ENCODE measurements around the gene HDAC4. TPM values are rescaled to one million over a fixed set of nuclear protein-coding genes. Genes with fewer than 3 reads are reported as not detected.

Gene HDAC4
- total and polyA plus RNA-seq, 4 donors: 2.9 to 37.2 (median 4.4) TPM

DNA sequence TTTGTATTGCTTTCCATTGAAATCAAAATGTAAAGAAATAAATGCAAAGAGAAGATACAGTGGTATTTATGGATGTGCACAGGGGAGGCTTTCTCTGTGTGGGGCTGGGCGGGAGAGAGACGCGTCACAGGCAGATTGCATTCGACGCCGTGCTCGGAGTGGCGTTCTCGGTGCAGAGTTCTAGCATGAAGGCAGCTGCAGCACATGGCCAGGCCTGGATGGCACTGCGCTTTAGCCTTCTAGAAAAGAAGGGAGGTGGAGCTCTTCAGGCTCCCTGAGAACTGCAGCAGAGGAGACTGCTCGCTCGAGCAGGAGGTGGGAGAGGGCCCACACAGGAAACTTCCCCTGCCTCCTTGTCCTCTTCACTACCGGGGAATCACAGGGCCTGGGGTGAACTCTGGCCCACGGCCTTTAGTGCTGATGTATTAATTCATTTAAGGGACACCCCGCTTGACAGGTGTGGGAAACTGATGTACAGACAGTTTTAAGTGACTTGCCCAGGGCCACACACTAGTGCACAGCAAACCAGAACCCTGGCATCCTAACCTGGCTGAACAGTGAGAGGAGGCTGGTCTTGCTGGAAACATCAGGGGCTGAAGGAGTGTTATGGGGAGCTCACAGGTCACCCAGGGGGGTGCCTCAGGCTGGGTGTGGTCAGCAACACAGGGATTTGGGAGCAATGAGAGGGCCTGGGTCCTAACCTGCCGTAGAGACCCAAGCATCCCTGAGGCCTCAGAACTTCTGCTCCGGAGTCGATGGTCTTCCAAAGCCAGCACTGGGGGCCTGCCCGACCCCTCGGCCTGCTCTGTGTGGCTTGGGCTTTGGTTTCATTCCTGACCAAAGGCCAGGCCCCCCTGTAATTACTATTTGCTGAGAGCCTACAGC is 199.9 kb downstream of the HDAC4 start (continued):
- no peak for TF ChIP-seq CTCF (IDR thresholded peaks at IDR 0.05; ENCODE audit: low read depth, low read length, missing input control)
- no peak for TF ChIP-seq EGR1 (IDR thresholded peaks at IDR 0.05; ENCODE audit: low read depth in 2 of 2)
- no peak for TF ChIP-seq SP1 (IDR thresholded peaks at IDR 0.05)

DNA sequence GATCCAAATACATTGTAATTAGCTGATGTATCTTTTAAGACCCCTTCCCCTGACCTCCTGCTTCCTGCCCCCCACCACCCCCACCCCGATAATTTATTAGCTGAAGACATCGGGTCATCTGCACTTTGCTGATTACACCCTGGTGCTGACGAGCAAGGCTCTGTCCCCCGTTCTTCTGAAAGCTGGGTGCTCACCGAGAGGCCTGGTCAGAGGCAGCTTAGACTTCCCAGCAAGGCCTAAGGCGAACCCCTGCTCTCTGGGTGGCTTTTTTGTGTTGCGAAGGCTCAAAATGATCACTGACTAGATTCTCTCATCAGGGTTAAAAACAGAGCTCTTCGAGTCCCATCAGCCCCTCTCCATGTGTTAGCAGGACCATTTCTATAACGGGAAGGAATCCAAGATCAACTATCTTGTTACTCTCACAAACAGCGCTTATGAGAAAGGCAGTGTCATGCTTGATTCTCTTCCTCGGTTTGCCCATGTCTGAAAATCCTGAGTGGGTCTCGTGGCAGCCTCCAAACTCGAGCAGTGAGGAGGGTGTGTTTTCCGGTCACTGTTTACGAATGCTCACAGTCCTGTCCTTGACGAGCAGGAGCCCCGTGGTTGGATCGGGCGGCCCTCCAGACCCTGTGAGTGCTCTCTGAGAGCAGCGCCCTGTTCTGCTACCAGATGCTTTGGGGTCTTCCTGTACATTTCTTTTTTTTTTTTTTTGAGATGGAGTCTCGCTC is 201.6 kb downstream of the HDAC4 start:
- Histone ChIP-seq H3K4me1 (ENCODE audit: control insufficient read depth in 4 of 4, insufficient read depth in 4 of 4, low read length in 3 of 4) (no peaks in the 10 kb centered on the region), H3K27me3 (ENCODE audit: control insufficient read depth in 4 of 4, insufficient read depth in 4 of 4, low read length in 3 of 4) (no peaks in the 10 kb centered on the region), H3K9ac (ENCODE audit: low read depth in 1 of 2, low read length in 2 of 2) (no peak overlapping the region), H3K36me3 (ENCODE audit: control insufficient read depth in 4 of 4, insufficient read depth in 3 of 4, low read depth in 1 of 4, low read length in 3 of 4) (peaks cover 0 to 14% (median 2%) of the 10 kb centered on the region in 4 donors), H3K27ac (ENCODE audit: low read depth in 1 of 2, low read length in 2 of 2) (no peak overlapping the region), H3K4me3 (ENCODE audit: low read depth in 1 of 3, low read length in 3 of 3) (no peak overlapping the region), H3K9me3 (ENCODE audit: control insufficient read depth in 4 of 4, low read length in 3 of 4) (no peaks in the 10 kb centered on the region)
- no peak for TF ChIP-seq HNF4G (IDR thresholded peaks at IDR 0.05)
- no peak for TF ChIP-seq FOXA1 (IDR thresholded peaks at IDR 0.05)
- TF ChIP-seq EGR1 (IDR thresholded peaks at IDR 0.05; ENCODE audit: low read depth in 2 of 2): no peak
- no peak for TF ChIP-seq RAD21 (IDR thresholded peaks at IDR 0.05)
- no peak for TF ChIP-seq JUND (IDR thresholded peaks at IDR 0.05)
- TF ChIP-seq FOXA2 (IDR thresholded peaks at IDR 0.05): no peak
- TF ChIP-seq CTCF (IDR thresholded peaks at IDR 0.05; ENCODE audit: low read depth, low read length, missing input control): no peak
- TF ChIP-seq MAX (IDR thresholded peaks at IDR 0.05): no peak
- no peak for TF ChIP-seq YY1 (IDR thresholded peaks at IDR 0.05)
- TF ChIP-seq ATF3 (IDR thresholded peaks at IDR 0.05): no peak
- no peak for TF ChIP-seq SP1 (IDR thresholded peaks at IDR 0.05)
- TF ChIP-seq, protein P1, sequence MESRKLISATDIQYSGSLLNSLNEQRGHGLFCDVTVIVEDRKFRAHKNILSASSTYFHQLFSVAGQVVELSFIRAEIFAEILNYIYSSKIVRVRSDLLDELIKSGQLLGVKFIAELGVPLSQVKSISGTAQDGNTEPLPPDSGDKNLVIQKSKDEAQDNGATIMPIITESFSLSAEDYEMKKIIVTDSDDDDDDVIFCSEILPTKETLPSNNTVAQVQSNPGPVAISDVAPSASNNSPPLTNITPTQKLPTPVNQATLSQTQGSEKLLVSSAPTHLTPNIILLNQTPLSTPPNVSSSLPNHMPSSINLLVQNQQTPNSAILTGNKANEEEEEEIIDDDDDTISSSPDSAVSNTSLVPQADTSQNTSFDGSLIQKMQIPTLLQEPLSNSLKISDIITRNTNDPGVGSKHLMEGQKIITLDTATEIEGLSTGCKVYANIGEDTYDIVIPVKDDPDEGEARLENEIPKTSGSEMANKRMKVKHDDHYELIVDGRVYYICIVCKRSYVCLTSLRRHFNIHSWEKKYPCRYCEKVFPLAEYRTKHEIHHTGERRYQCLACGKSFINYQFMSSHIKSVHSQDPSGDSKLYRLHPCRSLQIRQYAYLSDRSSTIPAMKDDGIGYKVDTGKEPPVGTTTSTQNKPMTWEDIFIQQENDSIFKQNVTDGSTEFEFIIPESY (IDR thresholded peaks at IDR 0.05): no peak
- TF ChIP-seq TAF1 (conservative IDR thresholded peaks at IDR 0.05): no peak
- TF ChIP-seq REST (IDR thresholded peaks at IDR 0.05): no peak
- TF ChIP-seq RXRA (IDR thresholded peaks at IDR 0.05): no peak
- TF ChIP-seq GABPA (IDR thresholded peaks at IDR 0.05 in 1 of 2, conservative IDR thresholded peaks at IDR 0.05 in 1 of 2): no peak
- WGBS: 82% methylated on average over 21 of the region's 21 CpGs
- no peak for DNase-seq (ENCODE audit: low spot score)
